GM18505 (cell line): Measurements from ENCODE around the gene CYP26B1.
A peak's percentile ranks its signal among the peaks of the same experiment; 100 is the strongest.

Source experiments
- ATAC-seq: cut with Tn5 transposase; IDR thresholded peaks from one replicate; pipeline ENCODE4 v1.9.1; 2021; ENCODE audit not compliant: unreplicated experiment
- POLR2A ChIP-seq: IDR thresholded peaks from 4 replicates; pipeline ENCODE4 v1.6.1; 2011; ENCODE audit warnings: borderline replicate concordance; ENCODE audit not compliant: insufficient read depth, insufficient read length; ENCODE audit errors: extremely low read depth

The CYP26B1 gene

DNA sequence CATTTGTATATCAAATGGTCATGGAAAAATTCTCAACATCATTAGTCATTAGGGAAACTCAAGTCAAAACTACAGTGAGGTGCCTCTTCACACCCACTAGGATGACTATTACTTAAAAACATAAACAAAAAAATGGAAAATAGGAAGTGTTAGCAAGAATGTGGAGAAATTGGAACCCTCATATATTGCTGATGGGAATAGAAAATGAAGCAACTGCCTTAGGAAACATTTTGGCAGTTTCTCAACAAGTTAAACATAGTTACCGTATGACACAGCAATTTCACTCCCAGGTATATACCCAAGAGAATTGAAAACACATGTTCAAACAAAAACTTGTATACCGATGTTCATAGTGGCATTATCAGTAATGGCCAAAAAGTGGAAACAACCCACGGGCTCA is 18.1 kb upstream of the CYP26B1 start:
- TF ChIP-seq POLR2A: no peak
- no peak for ATAC-seq

DNA sequence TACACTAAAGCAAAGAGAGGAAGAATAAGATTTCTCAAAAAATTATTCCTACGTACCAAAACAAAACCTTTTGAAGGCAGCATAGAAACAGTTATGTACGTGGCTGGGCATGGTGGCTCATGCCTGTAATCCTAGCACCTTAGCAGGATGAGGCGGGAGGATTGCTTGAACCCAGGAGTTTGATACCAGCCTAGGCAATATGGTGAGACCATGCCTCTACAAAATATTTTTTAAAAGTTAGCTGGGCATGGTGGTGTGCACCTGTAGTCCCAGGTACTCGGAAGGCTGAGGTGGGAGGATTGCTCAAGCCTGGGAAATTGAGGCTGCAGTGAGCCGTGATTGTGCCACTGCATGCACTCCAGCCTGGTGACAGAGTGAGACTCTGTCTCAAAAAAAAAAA is 14.9 kb upstream of the CYP26B1 start:
- no peak for ATAC-seq
- TF ChIP-seq POLR2A: no peak

DNA sequence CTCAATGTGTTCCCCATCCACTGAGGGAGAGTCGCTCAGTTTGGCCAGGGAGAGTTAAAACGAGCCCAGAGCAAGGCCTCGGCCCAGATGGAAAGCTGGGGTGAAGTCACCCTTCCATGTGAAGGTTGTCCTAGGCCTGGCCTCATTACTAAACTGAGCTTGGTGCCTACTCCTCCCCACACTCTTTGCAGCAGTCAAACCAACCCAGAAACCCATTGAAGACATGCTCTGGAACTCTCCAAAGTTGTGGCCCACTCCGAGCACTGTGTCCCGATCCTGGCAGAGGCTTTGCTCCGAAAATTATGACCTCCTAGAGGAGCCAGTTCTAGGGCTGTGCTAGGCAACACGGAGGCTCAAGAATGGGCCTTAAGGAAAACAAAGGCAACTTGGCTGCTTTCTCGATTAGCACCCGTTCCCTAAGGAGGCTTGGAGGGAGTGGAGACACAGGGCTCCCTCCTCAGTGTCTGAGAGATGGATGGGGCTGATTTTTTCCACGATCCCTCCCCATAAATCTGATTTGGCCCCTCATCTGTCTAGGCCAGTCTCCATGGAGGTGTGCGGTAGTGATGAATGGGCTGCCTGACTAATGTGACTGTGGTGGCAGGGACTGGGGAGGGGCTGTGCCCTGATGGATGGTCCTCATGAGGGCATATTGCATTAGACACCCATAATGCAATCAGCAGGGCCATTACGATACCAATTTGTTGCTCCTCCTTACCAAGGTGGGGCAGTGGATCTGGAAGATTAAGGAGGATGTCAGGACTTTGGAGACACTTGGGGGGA is 11.7 kb upstream of the CYP26B1 start:
- no peak for ATAC-seq
- TF ChIP-seq POLR2A: no peak

DNA sequence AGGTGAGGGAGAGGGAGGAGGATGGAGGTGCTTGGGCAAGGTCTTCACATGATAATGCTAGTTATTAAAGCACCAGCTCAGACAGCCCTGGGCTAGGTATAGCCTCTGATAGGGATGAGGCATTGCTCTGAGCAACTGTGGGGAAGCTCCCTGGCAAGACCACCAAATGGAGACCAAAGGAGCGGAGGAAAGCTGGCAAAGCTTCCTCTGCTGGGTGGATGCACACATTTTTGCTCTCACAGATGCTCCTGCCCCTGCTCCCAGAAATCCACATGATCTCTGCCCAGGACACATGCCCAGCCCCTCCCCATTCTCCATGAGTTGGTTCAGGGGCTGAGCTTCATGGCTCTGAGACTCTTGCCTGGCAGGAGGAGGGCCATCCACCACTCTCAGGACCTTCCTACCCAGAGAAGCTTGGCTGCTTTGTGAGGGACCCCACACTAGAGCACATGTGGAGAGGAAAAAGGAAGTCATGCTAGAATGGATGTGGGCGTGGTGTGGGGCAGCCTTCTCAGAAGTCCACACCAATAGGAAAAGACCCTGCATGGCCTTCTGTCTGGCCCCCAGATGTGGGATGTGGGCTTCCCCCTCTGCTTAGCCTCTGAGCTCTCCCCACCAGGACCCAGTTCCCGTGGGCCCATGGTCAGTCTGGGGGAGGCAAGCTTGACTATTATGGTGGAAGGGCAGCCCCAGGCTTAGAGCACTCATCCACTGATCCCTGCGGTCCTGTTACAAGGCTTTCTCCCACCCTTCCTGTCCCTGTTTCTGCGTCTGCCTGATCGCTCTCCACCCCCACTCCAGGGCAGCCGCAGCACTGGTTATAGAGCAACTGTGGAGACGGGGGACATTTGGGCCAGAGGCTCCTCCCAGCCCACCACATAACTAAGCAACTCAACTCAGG is 10.5 kb upstream of the CYP26B1 start:
- no peak for TF ChIP-seq POLR2A
- ATAC-seq: no peak

DNA sequence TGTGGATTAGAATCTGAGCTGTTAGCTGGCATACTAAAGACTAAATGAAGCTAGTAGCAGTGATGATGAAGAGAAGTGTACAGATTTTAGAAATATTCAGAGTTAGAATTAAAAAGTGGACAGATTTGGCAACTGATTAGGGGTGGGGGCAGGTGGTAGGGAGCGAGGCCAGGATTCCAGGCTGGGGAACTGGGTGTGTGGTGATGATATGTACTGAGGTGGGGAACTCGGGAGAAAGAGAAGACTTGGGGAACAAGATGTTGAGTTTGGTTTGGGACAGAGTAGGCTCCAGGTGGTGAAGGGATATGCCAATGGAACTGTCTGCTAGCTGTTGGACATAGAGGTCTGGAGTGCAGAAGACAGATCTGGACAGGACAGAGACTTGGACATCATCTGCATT is 9.2 kb upstream of the CYP26B1 start:
- TF ChIP-seq POLR2A: no peak
- ATAC-seq: no peak

DNA sequence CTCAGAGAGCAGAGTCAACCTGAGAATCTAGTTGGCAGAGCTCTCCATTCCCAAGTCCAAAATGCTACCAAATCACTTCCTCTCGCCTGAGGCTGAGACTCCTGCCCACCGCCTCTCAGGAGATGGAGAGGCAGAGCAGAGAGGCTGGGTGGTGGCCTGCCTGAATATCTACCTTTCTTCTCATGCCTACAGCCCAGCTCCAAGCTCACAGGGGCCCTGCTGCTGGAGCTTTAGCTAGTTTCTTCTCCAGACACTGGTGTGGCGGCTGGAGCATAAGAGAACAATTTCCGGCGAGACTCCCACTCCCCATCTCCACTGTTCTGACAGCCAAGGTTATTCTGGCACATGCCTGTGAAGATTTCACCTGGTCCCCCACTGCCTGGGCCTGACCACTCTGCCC is 8.1 kb upstream of the CYP26B1 start:
- no peak for ATAC-seq
- no peak for TF ChIP-seq POLR2A

DNA sequence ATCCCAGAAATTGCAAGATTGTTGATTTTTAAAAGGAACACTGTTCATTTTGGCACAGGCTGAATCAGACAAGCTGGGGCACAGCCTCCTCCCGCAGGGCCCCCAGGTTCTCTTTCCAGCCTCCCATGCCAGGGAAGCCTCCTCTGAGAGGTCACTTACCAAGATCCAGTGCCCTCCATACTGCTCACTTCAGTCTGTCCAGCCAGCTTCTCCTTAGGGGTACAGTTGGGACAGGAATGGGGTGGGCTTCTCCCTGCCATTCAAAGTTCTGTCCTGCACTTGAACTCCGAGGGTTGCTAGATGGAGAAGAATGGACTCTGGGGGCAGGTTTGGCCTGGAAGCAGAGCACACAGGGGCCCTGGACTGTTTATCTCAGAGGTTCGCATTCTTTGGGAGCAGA is 7.5 kb upstream of the CYP26B1 start:
- no peak for TF ChIP-seq POLR2A
- no peak for ATAC-seq

DNA sequence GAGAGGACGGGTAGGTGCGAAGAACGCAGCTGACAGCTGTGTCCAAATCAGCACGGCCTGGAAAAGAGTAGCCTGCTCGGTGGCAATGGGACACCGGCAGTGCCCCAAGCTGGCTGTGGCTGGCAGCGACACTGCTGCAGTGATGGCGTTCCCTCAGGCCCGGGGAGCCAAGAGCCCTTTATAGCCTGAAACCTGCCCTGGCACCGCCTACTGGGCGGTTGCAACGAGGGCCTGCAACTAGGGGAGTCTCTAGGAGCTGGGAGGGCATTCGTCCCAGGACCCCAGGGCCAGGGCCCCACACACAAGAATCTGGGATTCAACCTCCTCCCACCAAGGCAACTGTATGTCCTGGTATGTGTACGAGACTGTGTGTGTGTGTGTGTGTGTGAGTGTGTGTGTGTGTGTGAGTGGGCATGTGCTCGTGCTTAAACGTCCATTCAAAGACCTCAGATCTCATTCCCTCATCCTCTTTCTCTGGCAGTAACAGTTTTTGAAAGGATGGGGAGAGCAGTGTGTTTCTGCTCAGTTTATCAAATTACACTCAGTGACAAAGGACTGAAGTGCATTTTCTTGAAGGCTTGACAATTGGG is 6.8 kb upstream of the CYP26B1 start:
- ATAC-seq: no peak
- TF ChIP-seq POLR2A: no peak

DNA sequence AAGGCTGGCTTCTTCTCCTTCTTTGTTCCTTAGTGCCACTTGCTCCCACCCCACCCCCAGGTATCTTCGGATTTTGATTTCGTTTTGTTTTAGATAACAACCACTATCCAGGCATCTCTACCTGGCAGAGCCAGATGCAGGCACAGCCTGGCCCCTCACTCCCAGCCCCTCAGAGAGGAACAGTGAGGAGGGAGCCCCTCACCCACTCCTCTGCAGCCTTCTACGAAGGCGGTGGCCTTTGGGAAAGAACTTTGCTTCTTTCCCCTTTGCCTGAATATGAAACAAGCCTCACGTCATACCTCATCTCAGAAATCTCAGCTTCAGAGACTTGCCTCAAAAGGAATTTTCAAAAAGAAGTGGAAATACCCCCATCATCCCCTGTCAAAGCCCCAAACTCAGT is 6.3 kb upstream of the CYP26B1 start:
- ATAC-seq: no peak
- TF ChIP-seq POLR2A: no peak

DNA sequence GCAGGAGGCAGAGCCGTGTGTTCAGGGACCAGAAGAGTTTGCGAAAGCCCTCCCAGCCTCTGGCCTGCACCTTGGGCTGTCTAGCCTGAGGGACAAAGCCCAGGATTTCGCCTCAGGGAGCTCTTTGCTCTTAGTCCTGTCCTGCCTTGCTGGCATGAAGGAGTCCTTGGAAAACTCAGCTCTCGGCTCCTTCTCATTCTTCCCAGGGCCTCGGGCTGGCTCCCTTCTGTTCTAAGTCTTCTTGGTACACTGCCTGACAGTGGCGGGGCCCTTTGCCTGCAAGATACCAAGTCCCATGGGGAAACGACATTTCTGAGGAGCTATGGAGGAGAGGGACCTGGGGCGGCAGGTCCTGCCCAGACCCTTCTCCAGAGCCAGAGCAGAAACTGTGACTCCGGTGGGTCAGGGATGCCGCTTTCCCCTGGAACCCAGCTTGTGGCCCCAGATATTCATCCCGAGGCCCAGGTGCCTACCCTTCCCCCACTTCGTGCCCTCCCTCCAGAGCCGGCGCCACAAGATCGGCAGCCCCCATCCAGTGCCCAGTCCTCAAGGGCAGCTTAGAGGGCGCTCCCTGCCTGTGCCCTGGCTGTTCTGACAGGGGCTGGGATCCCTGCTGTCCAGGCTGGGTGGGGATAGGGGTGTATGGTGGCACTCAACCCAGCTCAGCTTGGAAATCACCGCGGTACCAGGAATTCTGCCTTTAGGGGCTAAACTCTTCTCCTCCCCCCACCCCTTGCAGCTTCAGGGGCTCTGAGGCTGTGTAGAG is 5.5 kb upstream of the CYP26B1 start:
- no peak for ATAC-seq

DNA sequence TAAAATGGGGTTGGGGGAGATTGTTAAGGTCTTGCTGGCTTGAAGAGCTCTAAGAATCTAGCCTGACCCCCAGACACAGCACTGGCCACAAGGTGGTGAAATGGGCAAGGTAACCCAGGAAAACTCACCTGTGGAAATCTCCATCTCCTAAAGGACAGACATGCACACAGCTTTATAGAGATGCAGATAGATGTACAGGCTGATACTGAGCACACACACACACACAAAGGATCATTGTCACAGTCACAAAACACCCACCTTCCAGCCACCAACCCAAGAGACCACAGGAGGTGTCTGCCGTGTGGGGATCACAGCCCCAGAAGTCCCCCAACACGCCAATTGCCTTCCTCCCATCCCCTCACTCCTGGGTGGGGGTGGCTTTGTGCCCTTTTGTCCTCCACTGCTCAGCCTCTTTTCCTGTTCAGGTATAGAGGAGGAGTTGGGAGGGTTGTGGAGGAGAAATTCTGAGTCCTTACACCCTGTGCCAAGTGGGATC is 3.2 kb upstream of the CYP26B1 start:
- ATAC-seq: no peak
- TF ChIP-seq POLR2A: no peak

More for the DNA sequence above, 5.5 kb upstream of the CYP26B1 start:
- no peak for TF ChIP-seq POLR2A

DNA sequence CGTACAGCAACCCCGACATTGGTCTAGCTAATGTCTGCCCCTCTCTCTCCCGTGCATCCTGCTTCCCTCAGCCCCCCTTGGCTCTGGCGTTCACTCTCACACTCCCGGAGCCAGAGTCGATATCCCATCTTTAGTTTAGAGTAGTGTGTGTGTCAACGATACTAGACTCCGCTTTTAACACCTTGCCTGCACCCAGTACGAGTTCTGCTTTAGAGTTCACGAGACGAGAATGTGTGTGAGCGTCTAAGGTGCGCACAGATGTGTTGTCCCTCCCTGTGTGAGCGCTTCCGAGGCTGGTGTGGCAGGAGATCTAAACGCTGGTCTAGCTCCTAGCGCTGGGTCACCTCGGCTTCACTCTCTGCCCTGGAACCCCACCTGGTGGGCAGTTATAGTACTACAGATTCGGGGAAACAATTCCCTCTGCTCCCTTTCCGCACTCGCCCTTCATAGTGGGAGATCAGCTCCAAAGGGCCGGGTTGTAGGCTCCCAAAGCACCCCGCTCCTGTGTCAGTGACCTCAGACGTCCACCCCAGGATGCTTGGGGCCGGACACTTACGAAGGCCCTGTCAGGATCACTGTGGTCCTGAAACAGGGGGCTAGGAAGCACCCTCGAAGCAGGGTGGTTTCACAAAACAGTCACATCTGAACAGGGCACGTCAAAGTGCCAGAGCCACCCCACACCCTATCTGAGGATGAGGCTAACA is 2.6 kb upstream of the CYP26B1 start:
- TF ChIP-seq POLR2A: no peak
- peak; percentile 65 for ATAC-seq

DNA sequence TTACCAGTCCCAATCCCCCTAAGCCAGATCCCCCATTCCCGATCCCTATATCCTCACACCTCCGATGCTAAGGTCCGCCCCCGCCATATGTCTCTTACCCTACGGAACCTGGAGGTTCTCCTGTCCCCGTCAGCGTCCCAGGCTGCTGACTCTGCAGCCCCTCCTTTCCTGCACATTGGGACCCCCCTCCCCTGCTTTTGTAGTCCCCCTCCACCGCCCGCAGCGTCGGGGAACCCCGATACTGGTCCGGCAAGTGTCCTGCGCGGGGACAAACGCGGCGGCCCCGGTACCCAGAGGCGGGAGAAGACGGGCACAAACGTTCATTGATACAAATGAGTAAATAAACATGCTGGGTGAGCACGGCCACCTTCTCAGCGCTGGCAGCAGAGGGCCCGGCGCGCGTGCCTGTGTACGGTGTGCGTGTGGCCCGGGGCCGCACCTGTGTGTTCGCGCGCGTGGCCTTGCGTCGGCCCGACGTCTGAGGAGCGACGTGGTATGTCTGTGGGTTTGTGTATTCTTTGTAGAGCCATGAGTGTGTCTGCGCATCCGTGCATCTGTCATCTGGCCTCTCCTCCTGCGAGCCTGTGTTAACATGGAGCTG is 2.0 kb upstream of the CYP26B1 start:
- no peak for TF ChIP-seq POLR2A
- ATAC-seq: no peak
